ENCODE measurements around the gene CCNL1.

CCNL1 gene

GRCh38 chr3:157167371-157168042 lies 7.6 kb upstream of the CCNL1 start:
- DNase-seq: no peak

GRCh38 chr3:157166561-157166960 lies 6.6 kb upstream of the CCNL1 start:
- no peak for DNase-seq

GRCh38 chr3:157166115-157166514 lies 6.2 kb upstream of the CCNL1 start:
- DNase-seq: no peak

- no peak for DNase-seq
Observed at GRCh38 chr3:157163217-157163953, 3.4 kb upstream of the CCNL1 start.

GRCh38 chr3:157162620-157163019 lies 2.7 kb upstream of the CCNL1 start:
- peak; percentile 4 for DNase-seq

- DNase-seq: peak; percentile 92
Observed at GRCh38 chr3:157160658-157161424, 894 bp upstream of the CCNL1 start.

GRCh38 chr3:157159037-157159761 lies 748 bp downstream of the CCNL1 start:
- peak; percentile 52 for DNase-seq

GRCh38 chr3:157157836-157158235 lies 2.1 kb downstream of the CCNL1 start:
- DNase-seq: no peak

- DNase-seq: peak; percentile 9
Observed at GRCh38 chr3:157156837-157157635, 2.9 kb downstream of the CCNL1 start.

- no peak for DNase-seq
Observed at GRCh38 chr3:157155591-157155990, 4.4 kb downstream of the CCNL1 start.

GRCh38 chr3:157154563-157155330 lies 5.2 kb downstream of the CCNL1 start:
- no peak for DNase-seq

GRCh38 chr3:157152930-157153329 lies 7.0 kb downstream of the CCNL1 start:
- no peak for DNase-seq

- DNase-seq: no peak
Observed at GRCh38 chr3:157152438-157152837, 7.5 kb downstream of the CCNL1 start.

- DNase-seq: no peak
Observed at GRCh38 chr3:157151627-157152026, 8.3 kb downstream of the CCNL1 start.

- no peak for DNase-seq
Observed at GRCh38 chr3:157151151-157151550, 8.8 kb downstream of the CCNL1 start.

- no peak for DNase-seq
Observed at GRCh38 chr3:157149136-157149696, 10.7 kb downstream of the CCNL1 start.

GRCh38 chr3:157148196-157148889 lies 11.6 kb downstream of the CCNL1 start:
- DNase-seq: no peak

GRCh38 chr3:157147099-157147803 lies 12.7 kb downstream of the CCNL1 start:
- DNase-seq: no peak

- peak; percentile 32 for DNase-seq
Observed at GRCh38 chr3:157145606-157146322, 14.2 kb downstream of the CCNL1 start.

Measured in fibroblast of skin of right quadriceps (primary cell).